NT2/D1 (cell line): ENCODE data around the gene RAB43.

ENCODE experiments used
- SUZ12 ChIP-seq: IDR thresholded peaks from 2 replicates; pipeline ENCODE4 v1.6.1; 2011; ENCODE audit not compliant: insufficient read length, insufficient read depth; ENCODE audit errors: extremely low read depth
- ZNF274 ChIP-seq: IDR thresholded peaks from 2 replicates; pipeline ENCODE4 v1.6.1; 2011; ENCODE audit warnings: mild to moderate bottlenecking, low read depth, low read length

- no peak for TF ChIP-seq ZNF274
- no peak for TF ChIP-seq SUZ12
Observed at GRCh38 chr3:129061023-129061887, 60.3 kb downstream of the RAB43 start.
